ENCODE data around the gene LPIN3. TPM values are rescaled to one million over a fixed set of nuclear protein-coding genes. Genes with fewer than 3 reads are reported as not detected.
A peak's percentile ranks its signal among the peaks of the same experiment; 100 is the strongest.

The LPIN3 gene
- total and polyA plus RNA-seq, 12 donors = 11.1 to 45.5 (median 18.2) TPM

DNA sequence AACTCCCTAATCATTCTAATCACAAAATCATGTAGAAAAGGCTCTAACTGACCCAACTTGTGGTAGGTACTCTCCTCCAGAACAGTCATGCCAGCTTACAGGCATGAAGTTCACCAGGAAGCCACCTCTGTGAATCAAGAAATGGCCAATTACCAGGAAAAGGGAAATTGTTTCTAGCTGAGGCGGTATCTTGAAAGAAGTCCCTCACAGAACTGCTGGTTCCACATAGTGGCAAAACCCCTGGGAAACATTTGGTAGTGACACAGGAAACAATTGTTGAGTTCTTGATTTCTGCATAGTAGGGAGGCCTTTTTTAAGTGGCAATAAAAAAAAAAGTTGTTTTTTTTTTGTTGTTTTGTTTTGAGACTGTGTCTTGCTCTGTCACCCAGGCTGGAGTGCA is 19.6 kb upstream of the LPIN3 start:
- no peak overlapping the region for H3K4me3 ChIP-seq
- ATAC-seq (no peak), DNase-seq (no peak)
- H3K27me3 ChIP-seq = no peaks in the 10 kb centered on the region
- 75 to 76% methylated on average over 1 of the region's 1 CpG for WGBS, 2 donors
- H3K27ac ChIP-seq = no peak overlapping the region
- no peaks in the 10 kb centered on the region for H3K9me3 ChIP-seq
- H3K36me3 ChIP-seq = no peaks in the 10 kb centered on the region
- H3K4me1 ChIP-seq = peaks cover 0 to 22% (median 15%) of the 10 kb centered on the region in 9 donors
- intact Hi-C loops (cut with DNase I) = no loop called here
- no peak for TF ChIP-seq CTCF (IDR thresholded peaks at IDR 0.05)

- TF ChIP-seq CTCF (IDR thresholded peaks at IDR 0.05) = no peak
- H3K9me3 ChIP-seq = no peaks in the 10 kb centered on the region
- intact Hi-C loops (cut with DNase I) = loop anchor here in 1 of 10 donors (5.0 kb wide), 1 partner anchor 80 kb away; no protein-coding TSS in a partner anchor
- H3K4me3 ChIP-seq = no peak overlapping the region
- DNase-seq (no peak), ATAC-seq (no peak)
- no peaks in the 10 kb centered on the region for H3K36me3 ChIP-seq
- 83 to 86% methylated on average over 5 of the region's 5 CpGs for WGBS, 2 donors
- H3K27me3 ChIP-seq = no peaks in the 10 kb centered on the region
- peaks cover 6 to 21% (median 18%) of the 10 kb centered on the region in 9 donors for H3K4me1 ChIP-seq
- H3K27ac ChIP-seq = no peak overlapping the region
Observed at GRCh38 chr20:41327178-41327577, 13.4 kb upstream of the LPIN3 start.

- Histone ChIP-seq H3K4me1 (peaks cover 6 to 32% (median 25%) of the 10 kb centered on the region in 9 donors), H3K9me3 (no peaks in the 10 kb centered on the region), H3K27me3 (no peaks in the 10 kb centered on the region), H3K27ac (peak overlapping the region; percentile 8 to 89 (median 76)), H3K36me3 (no peaks in the 10 kb centered on the region), H3K4me3 (peak overlapping the region in 1 of 10 donors; percentile 5)
- DNase-seq = peak; percentile 68 to 74
- intact Hi-C loops (cut with DNase I) = loop anchor here in 7 of 10 donors (5.0 to 10.0 kb wide), 6 partner anchors 65 to 365 kb away; partner anchors contain the start of gene PLCG1 (in 2 of the 7)
- 33 to 47% methylated on average over 14 of the region's 14 CpGs for WGBS, 2 donors
- TF ChIP-seq CTCF (IDR thresholded peaks at IDR 0.05) = no peak
- peak; percentile 92 to 99 (median 98) for ATAC-seq
Observed at GRCh38 chr20:41329435-41330342, 10.9 kb upstream of the LPIN3 start.

DNA sequence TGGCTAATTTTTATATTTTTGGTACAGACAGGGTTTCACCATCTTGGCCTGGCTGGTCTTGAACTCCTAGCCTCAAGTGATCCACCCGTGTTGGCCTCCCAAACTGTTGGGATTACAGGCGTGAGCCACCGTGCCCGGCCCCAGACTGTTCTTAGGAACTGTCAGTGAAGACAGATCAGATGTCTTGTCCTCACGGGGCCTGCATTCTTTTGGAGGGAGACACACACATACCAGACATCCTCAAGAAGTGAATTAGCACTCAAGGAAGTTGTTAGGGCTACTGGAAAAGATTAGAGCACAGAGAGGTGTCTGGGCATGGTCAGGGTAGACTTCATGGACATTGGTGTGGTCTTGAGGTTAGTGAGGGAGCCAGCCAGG is 10.3 kb upstream of the LPIN3 start:
- no peaks in the 10 kb centered on the region for H3K27me3 ChIP-seq
- TF ChIP-seq CTCF (IDR thresholded peaks at IDR 0.05) = no peak
- intact Hi-C loops (cut with DNase I) = loop anchor here in 6 of 10 donors (5.0 to 10.0 kb wide), 6 partner anchors 66 to 366 kb away; partner anchors contain the start of gene PLCG1 (in 2 of the 6)
- H3K4me3 ChIP-seq = no peak overlapping the region
- peak overlapping the region in 8 of 10 donors; percentile 72 to 89 (median 78) for H3K27ac ChIP-seq
- H3K4me1 ChIP-seq = peaks cover 6 to 36% (median 30%) of the 10 kb centered on the region in 9 donors
- ATAC-seq (no peak), DNase-seq (no peak)
- H3K9me3 ChIP-seq = no peaks in the 10 kb centered on the region
- H3K36me3 ChIP-seq = no peaks in the 10 kb centered on the region
- 75 to 85% methylated on average over 5 of the region's 5 CpGs for WGBS, 2 donors
